HG03066 (cell line): ENCODE measurements around the gene PITPNM3.
"Not testable (repeated sequence)": the region's sequence is repeated elsewhere in the genome, so short reads cannot be mapped to it uniquely, and the experiment has no call there.

Experiments used
- ATAC-seq: cut with Tn5 transposase; IDR thresholded peaks from one replicate; pipeline ENCODE4 v1.9.1; 2021; ENCODE audit warnings: low read depth; ENCODE audit not compliant: unreplicated experiment

The PITPNM3 gene

GRCh38 chr17:6575596-6575988 lies 19.2 kb upstream of the PITPNM3 start:
- ATAC-seq = no peak

- ATAC-seq = no peak
Observed at GRCh38 chr17:6574687-6575595, 18.6 kb upstream of the PITPNM3 start.

GRCh38 chr17:6573982-6574686 lies 17.8 kb upstream of the PITPNM3 start:
- no peak for ATAC-seq

GRCh38 chr17:6573495-6573894 lies 17.1 kb upstream of the PITPNM3 start:
- ATAC-seq = not testable (repeated sequence)

GRCh38 chr17:6572972-6573370 lies 16.6 kb upstream of the PITPNM3 start:
- no peak for ATAC-seq

- ATAC-seq = no peak
Observed at GRCh38 chr17:6571452-6571781, 15.1 kb upstream of the PITPNM3 start.

GRCh38 chr17:6570731-6571451 lies 14.5 kb upstream of the PITPNM3 start:
- no peak for ATAC-seq

- ATAC-seq = no peak
Observed at GRCh38 chr17:6569370-6570285, 13.3 kb upstream of the PITPNM3 start.

GRCh38 chr17:6568184-6568758 lies 11.9 kb upstream of the PITPNM3 start:
- no peak for ATAC-seq

GRCh38 chr17:6567528-6568183 lies 11.3 kb upstream of the PITPNM3 start:
- no peak for ATAC-seq

GRCh38 chr17:6561446-6561845 lies 5.1 kb upstream of the PITPNM3 start:
- no peak for ATAC-seq

GRCh38 chr17:6560496-6560895 lies 4.1 kb upstream of the PITPNM3 start:
- ATAC-seq = no peak

- no peak for ATAC-seq
Observed at GRCh38 chr17:6559753-6560215, 3.4 kb upstream of the PITPNM3 start.

GRCh38 chr17:6558932-6559752 lies 2.8 kb upstream of the PITPNM3 start:
- no peak for ATAC-seq

GRCh38 chr17:6558276-6558675 lies 1.9 kb upstream of the PITPNM3 start:
- no peak for ATAC-seq

- ATAC-seq = no peak
Observed at GRCh38 chr17:6557040-6557438, 684 bp upstream of the PITPNM3 start.

- no peak for ATAC-seq
Observed at GRCh38 chr17:6555331-6556120, 829 bp downstream of the PITPNM3 start.

- ATAC-seq = no peak
Observed at GRCh38 chr17:6554871-6555330, 1.5 kb downstream of the PITPNM3 start.
